Type B pancreatic cell (in vitro differentiated cells): ENCODE data around the gene OR13J1. TPM values are rescaled to one million over a fixed set of nuclear protein-coding genes. Genes with fewer than 3 reads are reported as not detected.

Source experiments
- DNase-seq: peaks from one replicate; pipeline ENCODE4 v3.0.0; 2021; ENCODE audit warnings: mixed read lengths; ENCODE audit not compliant: unreplicated experiment; ENCODE audit errors: extremely low spot score
- H3K27ac Mint-ChIP-seq: 2 replicates; pipeline ENCODE4 v1.8.0; 2021; ENCODE audit warnings: mild to moderate bottlenecking, mixed read lengths
- H3K27me3 Mint-ChIP-seq: 2 replicates; pipeline ENCODE4 v1.8.0; 2021; ENCODE audit warnings: mixed read lengths
- H3K36me3 Mint-ChIP-seq: 2 replicates; pipeline ENCODE4 v1.8.0; 2021; ENCODE audit warnings: mixed read lengths
- H3K4me1 Mint-ChIP-seq: one replicate; pipeline ENCODE4 v1.8.0; 2021; ENCODE audit warnings: mixed read lengths; ENCODE audit not compliant: unreplicated experiment
- H3K4me3 Mint-ChIP-seq: 2 replicates; pipeline ENCODE4 v1.8.0; 2021; ENCODE audit warnings: mild to moderate bottlenecking, mixed read lengths
- H3K9me3 Mint-ChIP-seq: 2 replicates; pipeline ENCODE4 v1.8.0; 2021; ENCODE audit warnings: mixed read lengths
- CTCF ChIP-seq: fragments of 200-600 bp; sonication (generic); conservative IDR thresholded peaks from 2 replicates; pipeline ENCODE4 v1.5.0; 2021; ENCODE audit warnings: antibody characterized with exemption, mild to moderate bottlenecking
- total RNA-seq: library from RNA; stranded (reverse); gene quantifications from 2 replicates; pipeline ENCODE4 v1.2.1, GENCODE V29; 2021; ENCODE audit warnings: low replicate concordance

The OR13J1 gene
- total RNA-seq, 1 donor from 2014 or later = not detected

GRCh38 chr9:35882996-35883395 lies 12.8 kb upstream of the OR13J1 start:
- Mint-ChIP-seq H3K9me3 (no peaks in the 10 kb centered on the region), H3K36me3 (no peaks in the 10 kb centered on the region), H3K4me1 (no peaks in the 10 kb centered on the region), H3K27me3 (peaks cover 10% of the 10 kb centered on the region), H3K27ac (no peak overlapping the region), H3K4me3 (no peak overlapping the region)
- TF ChIP-seq CTCF = no peak
- DNase-seq = no peak

GRCh38 chr9:35882263-35882848 lies 12.2 kb upstream of the OR13J1 start:
- TF ChIP-seq CTCF = peak; percentile 99
- Mint-ChIP-seq H3K27ac (no peak overlapping the region), H3K9me3 (peaks cover 2% of the 10 kb centered on the region), H3K4me3 (no peak overlapping the region), H3K4me1 (no peaks in the 10 kb centered on the region), H3K36me3 (no peaks in the 10 kb centered on the region), H3K27me3 (peaks cover 17% of the 10 kb centered on the region)
- peak; percentile 85 for DNase-seq

GRCh38 chr9:35872505-35872904 lies 2.3 kb upstream of the OR13J1 start:
- H3K4me1 Mint-ChIP-seq = no peaks in the 10 kb centered on the region
- H3K27me3 Mint-ChIP-seq = peaks cover 16% of the 10 kb centered on the region
- no peak overlapping the region for H3K4me3 Mint-ChIP-seq
- no peak for TF ChIP-seq CTCF
- H3K27ac Mint-ChIP-seq = no peak overlapping the region
- no peak for DNase-seq
- peaks cover 10% of the 10 kb centered on the region for H3K9me3 Mint-ChIP-seq
- H3K36me3 Mint-ChIP-seq = no peaks in the 10 kb centered on the region

GRCh38 chr9:35871545-35871944 lies 1.3 kb upstream of the OR13J1 start:
- DNase-seq = no peak
- H3K27ac Mint-ChIP-seq = no peak overlapping the region
- no peaks in the 10 kb centered on the region for H3K36me3 Mint-ChIP-seq
- H3K9me3 Mint-ChIP-seq = peaks cover 1% of the 10 kb centered on the region
- no peaks in the 10 kb centered on the region for H3K4me1 Mint-ChIP-seq
- no peak for TF ChIP-seq CTCF
- H3K4me3 Mint-ChIP-seq = no peak overlapping the region
- peaks cover 7% of the 10 kb centered on the region for H3K27me3 Mint-ChIP-seq

GRCh38 chr9:35869621-35870216 lies 482 bp downstream of the OR13J1 start:
- Mint-ChIP-seq H3K36me3 (no peaks in the 10 kb centered on the region), H3K27ac (no peak overlapping the region), H3K4me3 (no peak overlapping the region)

More at GRCh38 chr9:35869621-35870216, 482 bp downstream of the OR13J1 start:
- no peak for TF ChIP-seq CTCF
- DNase-seq = no peak
- Mint-ChIP-seq H3K27me3 (no peaks in the 10 kb centered on the region), H3K9me3 (no peaks in the 10 kb centered on the region), H3K4me1 (no peaks in the 10 kb centered on the region)
